Left renal cortex interstitium (tissue), 4 donors: ENCODE results near the gene BOLA3. TPM values are rescaled to one million over a fixed set of nuclear protein-coding genes. Genes with fewer than 3 reads are reported as not detected.

ENCODE experiments used
- polyA plus RNA-seq, 4 donors: library from polyadenylated mRNA; unstranded; fragments of 120-200 nt; gene quantifications; one replicate each; pipeline ENCODE4 v1.2.1, GENCODE V29; 2013; ENCODE audit not compliant: insufficient read length in 4 of 4

BOLA3 gene
- polyA plus RNA-seq, 4 donors, result 24.2 to 39.4 (median 28.0) TPM

Other genes with a start within 250 kb of the BOLA3 start
- gene DGUOK, start 221.0 kb downstream of the BOLA3 start, polyA plus RNA-seq, result 10 to 100 TPM; 62.1 to 73.4 (median 65.1) TPM
- gene TET3, start 163.0 kb downstream of the BOLA3 start, polyA plus RNA-seq, result 10 to 100 TPM; 19.3 to 26.9 (median 22.0) TPM
- gene MOB1A, start 31.0 kb upstream of the BOLA3 start, polyA plus RNA-seq, result 100 to 1,000 TPM in 2 of 4 donors, 10 to 100 TPM in 2; 90.0 to 101 (median 97.4) TPM
- 10 to 100 TPM; 23.3 to 30.1 (median 26.9) TPM for gene MTHFD2, start 50.7 kb upstream of the BOLA3 start, polyA plus RNA-seq
- gene SLC4A5, start 195.5 kb upstream of the BOLA3 start, polyA plus RNA-seq, result 1 to 10 TPM; 1.8 to 4.6 (median 3.1) TPM
- 100 to 1,000 TPM; 134 to 178 (median 153) TPM for gene DCTN1, start 232.4 kb upstream of the BOLA3 start, polyA plus RNA-seq